Activated CD4-positive, alpha-beta T cell treated with anti-CD3 and anti-CD28 coated beads for 1 hour (primary cell): ENCODE results near the gene TMEM259.

Experiments used
- DNase-seq: peaks from one replicate; pipeline ENCODE4 v3.0.0-alpha.2; 2020

TMEM259 gene

DNA sequence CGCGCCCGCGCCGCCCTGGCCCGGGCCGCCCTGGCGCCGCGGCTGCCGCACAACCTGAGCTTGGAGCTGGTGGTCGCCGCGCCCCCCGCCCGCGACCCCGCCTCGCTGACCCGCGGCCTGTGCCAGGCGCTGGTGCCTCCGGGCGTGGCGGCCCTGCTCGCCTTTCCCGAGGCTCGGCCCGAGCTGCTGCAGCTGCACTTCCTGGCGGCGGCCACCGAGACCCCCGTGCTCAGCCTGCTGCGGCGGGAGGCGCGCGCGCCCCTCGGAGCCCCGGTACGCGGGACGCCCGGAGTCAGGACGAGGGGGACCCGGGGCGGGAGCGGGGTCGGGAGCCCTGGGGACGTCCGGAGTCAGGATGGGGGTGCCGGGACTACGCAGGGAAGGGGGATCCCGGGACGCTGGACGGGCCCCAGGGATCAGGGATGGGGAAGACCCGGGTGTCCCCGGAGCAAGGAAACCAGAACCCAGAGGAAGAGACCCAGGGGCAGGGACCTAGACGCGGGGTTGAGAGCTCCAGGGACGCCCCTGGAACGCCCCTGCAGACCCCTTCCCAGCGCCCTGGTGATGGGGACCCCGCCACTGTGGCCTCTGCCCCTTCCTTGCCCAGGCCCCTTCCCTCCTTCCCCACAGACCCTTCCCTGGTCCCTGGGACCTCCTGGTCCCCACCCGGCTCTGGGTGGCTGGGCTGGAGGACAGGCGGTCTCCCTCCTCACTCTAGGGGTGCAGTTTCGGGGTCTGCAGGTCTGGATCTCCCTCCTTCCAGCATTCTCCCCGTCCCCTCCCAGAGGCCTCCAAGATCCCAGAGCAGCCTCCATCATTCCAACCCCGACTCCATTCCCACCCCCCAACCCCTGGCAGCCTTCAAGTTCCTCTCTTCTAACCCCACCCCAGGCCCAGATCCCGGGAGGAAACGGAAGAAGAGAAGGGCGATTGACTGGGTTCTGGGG lies 20.1 kb downstream of the TMEM259 start:
- DNase-seq, result no peak

- peak; percentile 37 for DNase-seq
Observed at GRCh38 chr19:1000095-1000494, 20.8 kb downstream of the TMEM259 start, which contains the start of gene GRIN3B. TSS of gene GRIN3B (plus strand) at chr19:1000419. CDS start at chr19:1000438, 19 bp downstream.

DNA sequence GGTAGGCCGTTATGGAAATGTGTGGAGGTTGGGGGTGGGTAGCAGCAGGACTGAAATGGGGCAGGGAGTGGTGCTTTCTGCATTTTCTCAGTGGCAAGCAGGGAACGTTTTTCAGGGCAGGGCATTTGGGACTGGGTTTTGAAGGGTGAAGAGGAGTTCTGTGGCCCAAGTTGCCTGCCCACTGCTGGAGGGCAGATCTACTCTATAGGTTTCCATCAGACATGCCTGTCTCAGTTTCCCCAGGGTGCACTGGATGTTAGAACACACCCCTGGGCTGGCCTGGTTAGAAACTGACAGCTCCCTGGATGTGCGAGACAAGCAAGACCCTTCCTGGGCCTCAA lies 21.6 kb downstream of the TMEM259 start:
- DNase-seq, result no peak

DNA sequence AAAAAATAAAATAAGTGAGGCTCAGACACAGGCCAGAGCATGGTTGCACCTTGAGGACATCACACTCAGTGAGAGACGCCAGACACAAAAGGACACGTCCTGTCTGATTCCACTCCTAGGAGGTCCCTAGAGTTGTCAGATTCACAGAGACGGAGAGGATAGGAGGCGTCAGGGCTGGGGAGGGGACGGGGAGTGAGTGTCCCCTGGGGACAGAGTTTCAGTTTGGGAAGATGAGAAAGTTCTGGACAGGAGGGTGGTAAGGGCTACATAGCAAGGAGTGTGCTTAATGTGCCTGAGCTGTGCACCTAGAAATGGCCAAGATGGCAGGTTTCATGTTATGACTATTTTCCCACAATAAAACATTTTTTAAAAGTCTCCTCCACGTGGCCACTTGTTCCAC lies 22.9 kb downstream of the TMEM259 start:
- DNase-seq, result no peak

- peak; percentile 51 for DNase-seq
Observed at GRCh38 chr19:996051-996838, 24.7 kb downstream of the TMEM259 start.

GRCh38 chr19:995051-995827 lies 25.7 kb downstream of the TMEM259 start:
- DNase-seq, result no peak

- no peak for DNase-seq
Observed at GRCh38 chr19:994516-994915, 26.4 kb downstream of the TMEM259 start.

- DNase-seq, result no peak
Observed at GRCh38 chr19:993831-994393, 27.0 kb downstream of the TMEM259 start.

DNA sequence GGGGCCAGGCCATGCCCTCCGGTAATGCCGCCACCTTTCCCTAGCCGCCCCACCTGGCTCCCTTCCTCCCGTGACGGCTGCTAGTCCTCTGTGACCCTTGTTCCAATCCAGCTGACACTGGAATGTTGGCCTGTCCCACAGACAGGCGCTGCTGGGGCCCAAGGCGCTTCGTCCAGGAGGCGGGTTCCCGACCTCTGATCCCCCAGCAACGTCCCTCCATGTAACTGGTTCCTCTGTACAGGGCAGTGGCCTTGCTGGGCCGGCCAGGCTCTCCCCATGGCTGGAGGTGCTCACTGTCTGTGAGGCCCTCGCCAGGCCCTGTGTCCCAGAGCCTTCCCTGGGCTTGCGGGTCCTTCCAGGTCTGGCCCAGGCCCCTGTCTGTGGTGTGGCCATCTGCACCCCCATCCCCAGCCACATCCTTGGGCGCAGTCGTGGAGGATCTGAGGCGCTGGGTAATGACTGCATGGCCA lies 27.5 kb downstream of the TMEM259 start:
- no peak for DNase-seq

- no peak for DNase-seq
Observed at GRCh38 chr19:992670-993055, 28.3 kb downstream of the TMEM259 start.

- no peak for DNase-seq
Observed at GRCh38 chr19:991932-992669, 28.8 kb downstream of the TMEM259 start.

DNA sequence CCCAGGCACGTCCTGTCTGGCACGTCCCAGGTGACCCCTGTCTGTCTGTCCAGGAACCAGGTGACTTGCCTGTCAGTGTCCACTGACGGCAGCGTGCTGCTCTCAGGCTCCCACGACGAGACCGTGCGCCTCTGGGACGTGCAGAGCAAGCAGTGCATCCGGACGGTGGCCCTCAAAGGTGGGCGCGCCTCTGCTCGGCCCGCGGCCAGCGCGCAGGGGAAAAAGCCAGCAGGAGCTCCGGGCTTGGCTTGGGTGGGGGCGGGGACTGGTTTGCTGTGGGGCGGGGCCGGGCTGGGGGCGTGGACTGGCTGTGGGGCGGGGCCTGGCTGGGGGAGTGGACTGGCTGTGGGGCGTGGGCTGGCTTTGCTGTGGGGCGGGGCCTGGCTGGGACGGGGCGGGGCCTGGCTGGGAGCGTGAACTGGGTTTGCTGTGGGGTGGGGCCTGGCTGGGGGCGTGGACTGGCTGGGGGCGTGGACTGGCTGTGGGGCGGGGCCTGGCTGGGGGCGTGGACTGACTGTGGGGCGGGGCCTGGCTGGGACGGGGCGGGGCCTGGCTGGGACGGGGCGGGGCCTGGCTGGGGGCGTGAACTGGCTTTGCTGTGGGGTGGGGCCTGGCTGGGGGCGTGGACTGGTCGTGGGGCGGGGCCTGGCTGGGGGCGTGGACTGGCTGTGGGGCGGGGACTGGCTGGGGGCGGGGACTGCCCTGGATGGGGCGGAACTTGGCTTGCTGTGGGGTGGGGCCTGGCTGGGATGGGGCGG lies 29.6 kb downstream of the TMEM259 start:
- peak; percentile 34 for DNase-seq

GRCh38 chr19:990746-991145 lies 30.2 kb downstream of the TMEM259 start:
- DNase-seq, result no peak

DNA sequence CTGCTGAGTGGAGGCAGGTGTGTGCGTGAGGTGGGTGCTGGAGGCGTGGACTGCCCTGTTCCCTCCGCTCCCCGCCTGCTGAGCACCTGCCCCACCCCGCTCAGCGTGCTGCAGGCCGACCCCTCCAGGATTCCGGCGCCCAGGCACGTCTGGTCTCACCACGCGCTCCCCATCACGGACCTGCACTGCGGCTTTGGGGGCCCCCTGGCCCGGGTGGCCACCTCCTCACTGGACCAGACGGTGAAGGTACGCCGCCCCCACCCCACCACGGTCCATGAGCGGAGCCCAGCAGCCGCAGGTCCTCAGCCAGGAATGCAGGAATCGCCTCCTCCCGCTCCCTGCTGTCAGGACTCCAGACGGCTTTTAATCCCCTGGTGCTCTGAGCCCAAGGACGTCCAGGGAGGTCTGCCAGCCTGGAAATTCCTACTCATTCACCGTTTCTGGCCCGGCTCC lies 30.8 kb downstream of the TMEM259 start:
- DNase-seq, result no peak

DNA sequence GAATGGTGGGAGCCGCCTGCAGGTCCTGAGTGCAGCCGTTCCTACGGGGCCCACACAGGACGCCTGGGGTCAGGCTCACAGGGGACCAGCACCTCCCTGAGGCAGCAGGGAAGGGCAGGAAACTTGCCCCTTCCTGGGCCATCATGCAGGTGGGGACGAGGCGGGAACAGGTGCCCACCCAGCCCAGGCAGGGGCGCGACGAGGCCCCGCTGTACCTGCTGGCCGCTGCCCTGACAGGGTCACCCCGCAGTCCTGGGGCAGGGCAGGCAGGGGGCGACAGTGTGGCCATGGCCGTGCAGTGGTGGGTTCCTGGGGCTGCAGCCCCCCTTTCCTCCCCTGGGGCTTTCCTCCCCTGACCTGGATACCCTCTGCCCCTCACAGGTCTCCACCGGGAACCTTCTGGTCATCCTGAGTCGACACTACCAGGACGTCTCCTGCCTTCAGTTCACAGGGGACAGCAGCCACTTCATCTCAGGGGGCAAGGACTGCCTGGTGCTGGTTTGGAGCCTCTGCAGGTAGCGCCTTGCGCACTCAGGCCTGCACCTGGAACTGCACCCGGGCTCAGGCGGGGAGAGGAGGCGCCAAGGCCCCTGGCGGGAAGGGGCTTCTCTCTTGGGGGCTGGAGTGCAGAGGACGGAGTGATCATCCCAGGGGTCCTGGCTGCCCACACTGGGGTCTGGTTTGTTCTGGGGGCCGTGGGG lies 31.4 kb downstream of the TMEM259 start:
- DNase-seq, result no peak

- no peak for DNase-seq
Observed at GRCh38 chr19:988510-988909, 32.4 kb downstream of the TMEM259 start.

- DNase-seq, result no peak
Observed at GRCh38 chr19:988081-988480, 32.8 kb downstream of the TMEM259 start.

DNA sequence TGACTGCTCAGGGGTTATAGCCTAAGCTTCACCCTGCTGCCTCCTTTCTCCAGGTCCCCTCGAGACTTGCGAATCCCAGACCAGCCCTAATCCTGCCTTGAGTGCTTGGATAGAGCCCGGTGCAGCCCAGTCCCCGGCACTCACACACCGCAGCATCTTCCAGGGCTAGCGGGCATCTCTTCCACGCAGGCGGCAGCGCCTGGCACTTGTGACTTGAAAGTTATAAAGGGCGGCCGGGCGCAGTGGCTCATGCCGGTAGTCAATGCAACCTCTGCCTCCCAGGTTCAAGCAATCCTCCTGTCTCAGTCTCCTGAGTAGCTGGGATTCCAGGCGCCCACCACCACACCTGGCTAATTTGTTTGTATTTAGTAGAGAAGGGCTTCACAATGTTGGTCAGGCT lies 34.8 kb downstream of the TMEM259 start:
- DNase-seq, result no peak

DNA sequence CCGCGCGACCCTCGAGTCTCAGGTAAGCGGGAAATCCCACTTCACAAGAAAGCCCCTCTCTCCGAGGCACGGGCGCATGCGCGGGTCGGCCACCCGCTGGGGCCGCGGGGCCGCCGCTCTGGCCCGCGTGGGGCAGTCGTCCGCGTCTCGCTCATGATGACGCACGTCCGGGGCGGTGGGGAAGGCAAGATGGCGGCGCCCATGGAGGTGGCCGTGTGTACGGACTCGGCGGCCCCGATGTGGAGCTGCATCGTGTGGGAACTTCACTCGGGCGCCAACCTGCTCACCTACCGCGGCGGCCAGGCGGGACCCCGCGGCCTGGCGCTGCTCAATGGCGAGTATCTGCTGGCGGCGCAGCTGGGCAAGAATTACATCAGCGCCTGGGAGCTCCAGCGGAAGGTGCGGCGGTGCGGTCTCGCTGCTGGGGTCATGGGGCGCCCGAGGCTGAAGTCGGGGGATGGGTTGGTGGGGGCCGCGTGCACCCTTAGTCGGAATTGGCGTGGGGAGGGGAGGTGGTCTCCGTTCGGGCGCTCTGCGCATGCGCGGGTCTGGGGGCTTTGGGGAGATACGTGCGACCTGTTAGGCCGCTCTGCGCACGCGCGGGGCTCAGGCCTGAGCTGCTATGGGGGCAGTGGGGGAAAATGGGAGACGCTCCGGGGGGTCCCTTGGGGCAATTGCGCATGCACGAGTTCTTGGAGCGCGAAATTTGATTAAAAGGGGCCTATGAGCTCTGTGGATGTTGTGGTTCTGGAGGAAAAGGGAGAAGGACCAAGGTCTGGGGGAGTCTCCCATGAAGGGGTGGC lies 36.6 kb downstream of the TMEM259 start, which contains the start of gene WDR18:
TSS of gene WDR18 (plus strand) at position 181 of the 803 bp plus-strand sequence. CDS start at position 190, 9 bp downstream.
- DNase-seq, result peak; percentile 84
